SKM-1 treated with dmso at 0.1 percent for 144 hours (cell line): ENCODE measurements around the gene SNAP29.
"Not testable (repeated sequence)": the region's sequence is repeated elsewhere in the genome, so short reads cannot be mapped to it uniquely, and the experiment has no call there.

Experiments
- DNase-seq: peaks from one replicate; lab custom pipeline; 2025; ENCODE audit not compliant: unreplicated experiment; lab: John Stamatoyannopoulos, UW

SNAP29 gene

DNA sequence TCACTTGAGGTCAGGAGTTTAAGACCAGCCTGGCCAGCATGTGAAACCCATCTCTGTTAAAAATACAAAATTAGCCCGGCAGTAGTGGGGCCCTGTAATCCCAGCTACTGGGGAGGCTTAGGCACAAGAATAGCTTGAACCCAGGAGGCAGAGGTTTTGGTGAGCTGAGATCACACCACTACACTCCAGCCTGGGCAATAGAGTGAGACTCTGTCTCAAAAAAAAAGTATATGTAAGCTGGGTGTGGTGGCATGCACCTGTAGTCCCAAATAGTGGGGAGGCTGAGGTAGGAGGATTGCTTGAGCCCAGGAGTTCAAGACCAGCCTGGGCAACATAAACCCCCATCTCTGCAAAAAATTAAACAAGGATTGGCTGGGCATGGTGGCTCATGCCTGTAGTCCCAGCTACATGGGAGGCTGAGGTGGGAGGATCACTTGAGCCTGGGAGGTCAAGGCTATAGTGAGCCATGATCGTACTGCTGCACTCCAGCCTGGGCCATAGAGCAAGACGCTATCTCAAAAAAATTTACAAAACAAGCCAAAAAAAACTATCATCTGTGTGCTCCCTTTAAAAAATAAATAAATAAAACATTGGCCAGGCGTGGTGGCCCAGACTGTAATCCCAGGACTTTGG lies 69.2 kb downstream of the SNAP29 start:
- no peak for DNase-seq

DNA sequence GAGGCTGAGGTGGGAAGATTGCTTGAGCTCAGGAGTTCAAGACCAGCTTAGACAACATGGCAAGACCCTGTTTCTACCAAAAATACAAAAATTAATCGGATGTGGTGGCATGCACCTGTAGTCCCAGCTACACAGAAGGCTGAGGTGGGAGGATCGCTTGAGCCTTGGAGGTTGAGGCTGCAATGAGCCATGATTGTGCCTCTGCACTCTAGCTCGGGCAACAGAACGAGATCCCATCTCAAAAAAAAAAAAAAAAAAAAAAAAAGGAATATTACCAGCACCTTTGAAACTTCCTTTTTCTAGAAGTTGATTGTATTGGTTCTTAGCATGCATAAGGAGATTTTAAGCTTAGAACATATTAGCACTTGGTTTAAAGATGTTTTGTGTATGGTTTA lies 69.8 kb downstream of the SNAP29 start:
- no peak for DNase-seq

DNA sequence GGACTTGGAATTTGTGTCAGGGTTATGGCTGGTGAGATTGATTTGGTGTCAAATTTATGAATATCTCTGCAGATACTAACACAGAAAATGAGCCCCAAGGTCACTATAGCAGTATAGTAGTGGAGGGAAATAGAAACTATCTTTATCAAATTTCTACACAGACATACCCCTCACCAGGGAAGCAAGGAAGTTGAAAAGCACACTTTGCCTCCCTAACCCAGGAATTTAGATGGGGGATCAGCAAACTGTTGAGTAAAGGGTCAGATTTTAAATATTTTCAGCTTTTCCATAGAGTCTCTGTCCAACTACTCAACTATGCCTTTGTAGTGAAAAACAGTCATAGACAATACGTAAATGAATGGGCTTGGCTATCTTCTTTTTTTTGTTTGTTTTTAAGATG lies 71.2 kb downstream of the SNAP29 start:
- no peak for DNase-seq

DNA sequence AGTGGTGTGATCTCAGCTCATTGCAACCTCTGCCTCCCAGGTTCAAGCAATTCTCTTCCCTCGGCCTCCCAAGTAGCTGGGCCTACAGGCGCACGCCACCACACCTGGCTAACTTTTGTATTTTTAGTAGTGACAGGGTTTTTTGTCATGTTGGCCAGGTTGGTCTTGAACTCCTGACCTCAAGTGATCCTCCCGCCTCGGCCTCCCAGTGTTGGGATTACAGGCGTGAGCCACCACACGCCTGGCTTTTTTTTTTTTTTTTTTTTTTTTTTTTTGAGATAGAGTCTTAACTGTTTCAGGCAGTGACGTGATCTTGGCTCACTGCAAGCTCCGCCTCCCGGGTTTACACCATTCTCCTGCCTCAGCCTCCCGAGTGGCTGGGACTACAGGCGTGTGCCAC lies 71.6 kb downstream of the SNAP29 start:
- not testable (repeated sequence) for DNase-seq

DNA sequence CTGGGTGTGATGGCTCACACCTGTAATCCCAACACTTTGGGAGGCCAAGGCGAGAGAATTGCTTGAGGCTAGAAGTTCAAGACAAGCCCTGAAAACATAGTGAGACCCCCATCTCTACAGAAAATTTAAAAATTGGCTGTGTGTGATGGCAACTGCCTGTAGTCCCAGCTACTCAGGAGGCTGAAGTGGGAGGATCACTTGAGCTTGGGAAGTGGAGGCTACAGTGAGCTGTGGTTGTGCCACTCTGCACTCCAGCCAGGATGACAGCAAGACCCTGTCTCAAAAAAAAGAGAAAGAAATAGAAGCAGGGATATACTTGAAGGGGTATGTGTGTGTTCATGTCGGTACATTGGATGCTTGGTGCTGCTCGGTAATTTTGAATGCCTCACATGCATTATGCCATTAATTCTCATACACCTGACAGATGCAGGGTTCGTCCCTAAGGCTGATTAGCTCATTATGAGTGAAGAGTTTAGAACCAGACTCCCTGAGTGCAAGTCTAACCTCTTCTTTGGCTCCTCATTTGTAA lies 72.4 kb downstream of the SNAP29 start:
- no peak for DNase-seq

DNA sequence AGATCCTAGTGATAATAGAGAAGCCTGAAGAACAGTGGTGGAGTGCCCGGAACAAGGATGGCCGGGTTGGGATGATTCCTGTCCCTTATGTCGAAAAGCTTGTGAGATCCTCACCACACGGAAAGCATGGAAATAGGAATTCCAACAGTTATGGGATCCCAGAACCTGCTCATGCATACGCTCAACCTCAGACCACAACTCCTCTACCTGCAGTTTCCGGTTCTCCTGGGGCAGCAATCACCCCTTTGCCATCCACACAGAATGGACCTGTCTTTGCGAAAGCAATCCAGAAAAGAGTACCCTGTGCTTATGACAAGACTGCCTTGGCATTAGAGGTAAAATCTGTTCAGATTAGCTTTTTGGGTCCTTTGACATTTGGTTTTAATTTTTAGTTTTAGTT lies 75.1 kb downstream of the SNAP29 start:
- no peak for DNase-seq

DNA sequence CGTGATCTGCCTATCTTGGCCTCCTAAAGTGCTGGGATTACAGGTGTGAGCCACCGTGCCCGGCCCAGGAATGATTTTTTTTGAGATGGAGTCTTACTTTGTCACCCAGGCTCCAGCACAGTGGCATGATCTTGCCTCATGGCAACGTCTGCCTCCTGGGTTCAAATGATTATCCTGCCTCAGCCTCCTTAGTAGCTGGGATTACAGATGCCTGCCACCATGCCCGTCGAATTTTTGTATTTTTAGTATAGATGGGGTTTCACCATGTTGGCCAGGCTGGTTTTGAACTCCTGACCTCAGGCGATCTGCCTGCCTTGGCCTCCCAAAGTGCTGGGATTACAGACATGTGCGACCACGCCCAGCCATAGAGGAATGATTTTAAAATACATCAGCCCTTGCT lies 76.2 kb downstream of the SNAP29 start:
- not testable (repeated sequence) for DNase-seq

DNA sequence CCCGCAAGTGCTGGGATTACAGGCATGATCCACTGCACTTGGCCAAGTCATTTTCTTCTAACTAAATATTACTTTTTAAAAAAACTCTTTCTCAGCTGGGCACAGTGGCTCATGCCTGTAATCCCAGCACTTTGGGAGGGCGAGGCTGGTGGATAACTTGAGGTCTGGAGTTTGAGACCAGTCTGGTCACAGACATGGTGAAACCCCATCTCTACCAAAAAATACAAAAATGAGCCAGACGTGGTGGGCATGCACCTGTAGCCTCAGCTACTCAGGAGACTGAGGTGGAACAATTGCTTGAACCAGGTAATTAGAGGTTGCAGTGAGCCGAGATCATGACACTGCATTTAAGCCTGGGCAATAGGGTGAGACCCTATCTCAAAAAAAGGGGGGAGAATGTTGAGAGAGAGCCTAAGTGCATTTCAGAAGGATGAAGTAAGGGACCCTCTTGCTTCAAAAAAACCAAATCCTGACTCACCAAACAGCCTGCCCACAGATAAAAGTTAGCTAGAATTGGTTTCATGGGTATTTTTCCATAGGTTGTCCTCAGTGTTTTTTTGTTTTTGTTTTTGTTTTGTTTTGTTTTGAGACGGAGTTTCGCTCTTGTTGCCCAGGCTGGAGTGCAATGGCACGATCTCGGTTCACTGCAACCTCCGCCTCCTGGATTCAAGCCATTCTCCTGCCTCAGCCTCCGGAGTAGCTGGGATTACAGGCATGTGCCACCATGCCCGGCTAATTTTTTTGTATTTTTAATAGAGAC lies 77.2 kb downstream of the SNAP29 start:
- not testable (repeated sequence) for DNase-seq

DNA sequence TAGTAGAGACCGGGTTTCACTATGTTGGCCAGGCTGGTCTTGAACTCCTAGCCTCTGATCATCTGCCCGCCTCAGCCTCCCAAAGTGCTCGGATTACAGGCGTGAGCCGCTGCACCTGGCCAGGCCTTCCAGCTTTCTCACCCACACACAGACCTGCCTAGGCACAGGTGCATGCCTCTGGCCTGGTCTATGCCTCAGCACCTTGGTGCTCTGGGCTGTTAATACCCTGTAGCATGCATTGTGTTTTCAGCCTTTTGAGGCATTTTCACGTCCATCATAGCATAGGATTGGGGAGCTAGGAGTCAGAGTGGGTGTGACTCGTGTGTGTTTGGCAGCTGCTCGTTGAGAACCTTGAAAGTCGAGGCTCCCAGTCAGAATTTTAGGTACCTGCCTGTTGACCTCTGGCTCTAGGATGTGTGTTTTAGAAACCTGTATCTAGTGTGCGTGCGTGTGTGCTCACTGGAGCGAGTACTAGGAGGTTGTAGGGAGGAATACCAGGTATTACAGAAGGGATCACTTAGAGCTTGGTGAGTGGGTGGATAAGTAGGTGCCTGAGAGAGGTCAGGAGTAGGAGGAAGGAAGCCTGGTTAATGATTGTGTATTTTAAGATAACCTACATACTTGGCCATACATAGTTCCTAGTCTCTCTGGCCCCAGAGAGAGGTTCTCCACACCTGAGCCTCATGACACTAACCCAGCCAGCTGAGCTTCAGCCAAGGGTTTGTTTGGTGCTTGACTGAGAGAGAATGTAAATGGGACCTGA lies 78.4 kb downstream of the SNAP29 start:
- no peak for DNase-seq

DNA sequence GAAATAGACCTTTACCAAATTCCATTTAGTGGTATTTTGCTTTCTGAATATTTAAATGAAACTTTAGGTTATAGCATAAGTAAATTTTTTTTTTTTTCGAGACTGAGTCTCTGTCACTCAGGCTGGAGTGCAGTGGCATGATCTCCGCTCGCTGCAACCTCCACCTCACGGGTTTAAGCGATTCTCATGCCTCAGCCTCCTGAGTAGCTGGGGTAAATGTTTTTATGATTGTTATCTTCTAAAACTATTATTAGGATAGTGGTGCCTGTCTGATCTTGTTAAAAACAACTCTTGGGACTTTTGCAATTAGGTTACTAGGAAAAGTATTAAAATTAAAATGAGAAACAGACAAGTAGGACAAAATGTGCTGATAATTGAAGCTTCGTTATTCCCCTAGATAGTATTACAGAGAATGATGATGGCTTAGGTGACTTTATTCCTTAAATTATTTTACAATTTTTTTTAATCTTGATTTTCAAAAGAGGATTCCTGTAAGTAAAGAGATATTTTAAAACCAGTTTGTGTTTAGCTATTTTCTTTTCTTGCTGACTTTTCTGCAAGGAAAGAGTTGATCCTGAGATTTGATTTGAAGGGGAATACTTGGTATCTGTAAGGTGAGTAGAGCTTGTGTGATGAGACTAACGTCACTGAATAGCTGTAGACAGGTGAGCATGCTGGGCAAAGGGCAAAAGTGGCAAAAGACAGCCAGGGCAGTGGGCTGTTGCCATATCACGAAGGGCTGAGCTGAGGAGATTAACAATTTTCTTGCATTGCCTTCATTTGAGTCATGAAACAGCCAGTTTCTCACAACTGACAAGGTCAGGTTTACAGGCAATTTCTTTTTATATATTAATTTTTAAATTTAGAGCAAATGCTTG lies 79.2 kb downstream of the SNAP29 start:
- DNase-seq, result no peak

DNA sequence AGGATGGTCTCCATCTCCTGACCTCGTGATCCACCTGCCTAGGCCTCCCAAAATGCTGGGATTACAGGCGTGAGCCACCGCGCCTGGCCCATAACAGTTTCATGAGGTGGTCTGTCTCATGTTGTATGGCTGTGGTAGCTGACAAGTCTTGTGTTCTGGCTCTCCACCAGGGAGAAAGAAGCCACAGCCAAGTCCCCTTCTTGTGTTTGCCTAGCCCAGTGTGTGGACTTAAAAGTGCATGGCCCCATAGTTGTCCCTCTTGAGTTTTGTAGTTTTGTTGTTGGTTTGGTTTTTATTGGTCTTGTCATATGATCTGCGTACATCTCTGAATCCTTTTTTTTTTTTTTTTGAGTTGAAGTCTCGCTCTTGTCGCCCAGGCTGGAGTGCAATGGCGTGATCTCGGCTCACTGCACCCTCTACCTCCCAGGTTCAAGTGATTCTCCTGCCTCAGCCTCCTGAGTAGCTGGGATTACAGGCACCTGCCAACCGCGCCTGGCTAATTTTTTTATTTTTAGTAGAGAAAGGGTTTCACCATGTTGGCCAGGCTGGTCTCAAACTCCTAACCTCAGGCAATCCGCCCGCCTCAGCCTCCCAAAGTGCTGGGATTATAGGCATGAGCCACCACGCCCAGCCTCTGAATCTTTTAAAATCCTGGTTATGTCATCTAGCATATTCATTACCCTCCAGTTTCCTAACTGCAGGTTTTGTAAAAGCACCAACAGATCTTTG lies 80.8 kb downstream of the SNAP29 start:
- DNase-seq, result not testable (repeated sequence)

DNA sequence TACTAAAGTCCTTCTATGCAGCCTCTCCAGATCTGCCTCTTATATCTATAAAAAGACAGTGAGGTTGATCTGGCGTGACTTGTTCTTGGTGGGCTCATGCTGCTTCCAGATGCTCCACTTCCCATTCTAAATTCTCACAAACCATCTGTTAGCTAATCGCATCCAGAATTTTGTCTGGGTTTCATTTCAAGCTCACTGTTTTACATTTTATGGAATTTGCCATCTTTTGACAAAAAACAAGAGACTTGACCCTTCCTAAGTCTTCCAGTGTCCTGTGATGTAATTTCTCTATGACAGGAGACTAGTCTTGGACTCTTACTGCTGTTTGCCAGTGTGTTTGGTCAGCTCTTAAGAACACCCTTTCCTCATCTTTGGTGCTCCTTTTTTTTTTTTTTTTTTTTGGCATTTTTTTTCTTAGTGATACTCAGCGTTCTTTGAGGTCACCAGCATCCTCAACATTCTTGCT lies 81.4 kb downstream of the SNAP29 start:
- DNase-seq, result no peak
